NCI-H2196 (cell line): ENCODE results near the gene SPTBN1.

Experiments
- DNase-seq: peaks from one replicate; lab custom pipeline; 2025; ENCODE audit not compliant: unreplicated experiment; lab: John Stamatoyannopoulos, UW

The SPTBN1 gene

GRCh38 chr2:54667726-54668650 is 211.9 kb downstream of the SPTBN1 start:
- no peak for DNase-seq

DNA sequence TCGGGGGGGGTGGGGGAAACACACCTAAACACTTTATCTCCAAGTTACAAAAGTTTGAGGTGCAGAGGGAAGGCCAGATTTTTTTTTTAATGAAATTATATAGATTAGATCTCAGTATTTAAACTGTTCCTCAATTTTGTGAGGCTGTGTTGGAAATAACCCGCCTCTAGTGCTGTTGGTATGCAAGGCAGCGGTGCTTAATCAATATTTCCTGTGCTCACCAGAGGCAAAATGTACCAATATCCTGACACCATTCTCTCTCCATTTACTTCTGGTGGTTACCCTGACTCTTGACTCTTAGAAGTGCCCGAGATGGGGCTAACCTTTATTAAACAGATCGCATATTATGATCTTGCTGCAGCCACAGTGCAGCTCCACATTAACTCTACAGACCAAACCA is 212.6 kb downstream of the SPTBN1 start:
- no peak for DNase-seq

GRCh38 chr2:54669677-54670484 is 213.8 kb downstream of the SPTBN1 start:
- no peak for DNase-seq

GRCh38 chr2:54670485-54671009 is 214.4 kb downstream of the SPTBN1 start:
- no peak for DNase-seq

- no peak for DNase-seq
Measured at GRCh38 chr2:54671010-54671409, 214.9 kb downstream of the SPTBN1 start.

DNA sequence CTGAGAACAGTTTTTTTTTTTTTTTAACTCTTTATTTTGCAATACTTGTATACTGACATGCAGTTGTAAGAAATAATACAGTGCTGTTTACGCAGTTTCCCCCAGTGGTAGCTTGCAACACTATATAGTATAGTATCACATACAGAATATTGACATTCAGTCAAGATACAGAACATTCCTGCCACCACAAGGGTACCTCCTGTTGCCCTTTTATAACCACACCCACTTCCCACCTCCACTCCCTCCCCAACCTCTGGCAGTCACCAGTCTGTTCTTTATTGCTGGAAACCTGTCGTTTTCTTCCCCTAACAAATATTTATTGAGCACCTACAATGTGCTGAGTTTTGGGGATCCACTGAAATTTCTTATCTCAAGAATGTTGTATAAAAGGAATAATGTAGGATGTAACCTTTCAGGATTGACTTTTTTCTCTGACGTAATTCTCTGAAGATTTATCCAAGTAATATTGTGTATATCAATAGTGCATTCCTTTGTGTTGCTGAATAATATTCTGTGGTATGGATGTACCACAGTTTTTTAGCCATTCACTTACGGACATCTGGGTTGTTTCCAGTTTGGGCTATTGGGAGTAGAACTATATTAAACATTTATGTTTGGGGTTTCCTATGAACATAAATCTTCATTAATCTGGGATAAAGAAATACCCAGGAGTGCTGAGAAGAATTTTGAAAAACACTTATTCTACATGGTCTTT is 215.9 kb downstream of the SPTBN1 start:
- no peak for DNase-seq

- no peak for DNase-seq
Measured at GRCh38 chr2:54672590-54673456, 216.7 kb downstream of the SPTBN1 start.

GRCh38 chr2:54673501-54673998 is 217.4 kb downstream of the SPTBN1 start:
- DNase-seq = no peak

- no peak for DNase-seq
Measured at GRCh38 chr2:54675281-54675680, 219.2 kb downstream of the SPTBN1 start.

GRCh38 chr2:54675738-54676137 is 219.6 kb downstream of the SPTBN1 start:
- DNase-seq = no peak

DNA sequence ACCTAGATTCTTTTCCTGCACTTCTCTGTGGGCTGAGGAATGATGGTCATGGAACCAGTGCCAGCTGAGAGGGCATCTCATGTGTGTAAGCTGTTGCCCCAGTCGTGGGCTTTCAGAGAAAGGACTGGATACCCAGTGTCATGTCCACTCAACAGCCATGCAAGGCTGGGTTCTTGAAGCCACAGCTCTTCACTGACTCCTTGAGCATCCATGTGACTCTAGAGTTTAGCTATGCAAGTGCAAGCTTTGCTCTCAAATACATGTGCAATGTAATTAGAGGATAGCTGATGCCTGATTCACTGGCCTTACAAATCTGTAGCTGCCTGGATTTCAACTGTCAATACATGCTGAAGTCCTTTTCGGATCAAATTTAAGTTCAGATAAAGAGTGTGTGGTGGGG is 220.5 kb downstream of the SPTBN1 start:
- no peak for DNase-seq

DNA sequence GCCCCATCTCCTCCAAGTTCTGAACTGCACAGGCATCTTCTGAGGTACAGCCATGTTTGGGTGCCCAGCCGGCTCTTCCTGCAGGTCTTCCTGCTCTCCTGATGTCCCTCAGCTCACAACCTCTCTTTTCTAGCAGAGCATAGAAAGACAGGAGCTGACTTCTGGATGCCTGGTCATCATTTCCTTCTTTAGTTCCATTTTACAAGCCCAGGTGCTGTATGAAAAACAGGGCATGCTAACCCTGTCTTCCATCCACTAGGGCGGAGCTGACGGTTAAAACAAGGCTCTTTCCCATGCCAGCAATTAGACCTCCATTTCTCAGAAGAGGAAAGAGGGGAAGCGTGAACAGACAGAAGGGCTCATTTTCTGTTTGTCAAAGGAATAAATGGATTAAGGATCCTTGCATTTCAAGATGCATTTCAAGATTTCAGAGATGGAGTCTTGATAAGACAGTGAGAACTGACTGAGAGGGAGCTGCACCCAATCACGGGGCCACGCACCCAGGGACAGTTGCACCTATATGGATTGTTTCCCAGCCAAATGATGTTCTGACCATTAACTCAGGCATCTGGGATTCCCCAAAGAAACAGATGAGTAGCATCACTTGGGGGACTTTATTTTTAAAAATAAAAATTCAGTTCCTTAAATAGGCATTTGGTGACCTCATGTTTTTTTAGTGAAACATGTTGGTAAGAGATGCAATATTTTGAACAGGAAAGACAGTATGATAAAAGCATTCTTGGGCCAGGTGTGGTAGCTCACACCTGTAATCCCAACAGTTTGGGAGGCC is 221.5 kb downstream of the SPTBN1 start:
- DNase-seq = no peak

- DNase-seq = no peak
Measured at GRCh38 chr2:54678719-54679118, 222.6 kb downstream of the SPTBN1 start.

- no peak for DNase-seq
Measured at GRCh38 chr2:54680397-54681041, 224.4 kb downstream of the SPTBN1 start.

- DNase-seq = no peak
Measured at GRCh38 chr2:54681416-54681815, 225.3 kb downstream of the SPTBN1 start.

DNA sequence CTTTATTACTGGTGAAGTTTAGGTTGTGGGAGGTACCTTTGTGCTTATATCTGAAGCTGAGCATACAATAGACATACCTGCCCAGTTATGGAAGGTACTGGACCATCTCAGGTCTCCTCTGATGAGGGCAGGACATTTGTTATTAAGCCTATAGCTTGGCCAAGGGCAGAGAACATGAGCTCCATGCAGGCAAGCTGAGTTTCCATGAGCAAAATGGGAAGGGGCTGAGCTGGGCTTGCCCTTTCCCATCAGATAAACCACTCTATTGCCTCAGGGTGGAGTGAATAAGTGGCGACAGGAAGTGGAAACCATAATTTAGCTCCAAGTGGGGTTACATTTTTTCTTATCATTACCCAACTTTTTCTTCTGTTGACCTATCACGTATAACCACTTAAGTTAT is 227.5 kb downstream of the SPTBN1 start:
- no peak for DNase-seq

GRCh38 chr2:54685263-54685775 is 229.2 kb downstream of the SPTBN1 start:
- DNase-seq = no peak

DNA sequence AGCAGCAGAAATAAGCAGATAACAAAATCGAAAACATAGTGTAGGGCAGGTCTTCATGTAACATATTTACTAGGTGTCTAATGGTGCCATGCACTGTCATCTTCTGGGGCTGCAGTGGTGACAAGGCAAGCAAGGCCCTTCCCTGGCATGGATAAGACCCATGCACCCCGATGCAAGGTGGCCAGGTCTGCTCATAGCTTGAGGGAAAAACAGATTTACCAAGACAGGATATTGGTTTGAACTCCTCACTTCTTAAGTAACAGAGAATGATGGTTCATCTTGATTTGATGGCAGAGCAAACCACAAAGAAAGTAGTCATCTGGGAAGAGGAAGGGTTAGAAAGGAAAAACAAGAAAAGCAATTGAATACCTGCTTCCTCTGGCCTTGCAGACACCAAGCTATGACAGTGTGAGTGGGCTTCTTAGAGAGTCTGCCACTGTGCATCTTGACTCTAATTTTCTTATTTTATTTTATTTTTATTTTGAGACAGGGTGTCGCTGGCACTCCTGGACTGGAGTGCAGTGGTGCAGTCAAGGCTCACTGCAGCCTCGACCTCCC is 231.5 kb downstream of the SPTBN1 start:
- no peak for DNase-seq
